ENCODE data around the gene CNTNAP5. TPM values are rescaled to one million over a fixed set of nuclear protein-coding genes. Genes with fewer than 3 reads are reported as not detected.

CNTNAP5 gene
- total and polyA plus RNA-seq, 2 of the 8 experiments (the other 6 are each of a cell fraction or from before 2014, with no cell fraction given): 0.11 to 0.76 TPM

- no peak overlapping the region for H3K4ac ChIP-seq (replicated peaks; ENCODE audit: insufficient read length, low read depth, low read length)
- no peaks in the 10 kb centered on the region for H3K79me1 ChIP-seq (ENCODE audit: low read depth, low read length)
- H3K18ac ChIP-seq (ENCODE audit: extremely low read depth, low read length): no peak overlapping the region
- no peak overlapping the region for H4K5ac ChIP-seq (ENCODE audit: insufficient read length, low read depth, low read length)
- H3K23ac ChIP-seq (ENCODE audit: insufficient read length): no peak overlapping the region
- no peak overlapping the region for H2BK5ac ChIP-seq (ENCODE audit: low read depth, low read length)
- no peaks in the 10 kb centered on the region for H3K36me3 ChIP-seq (ENCODE audit: control insufficient read depth in 2 of 4, insufficient read depth in 4 of 4, low read length in 3 of 4)
- no peaks in the 10 kb centered on the region for H4K20me1 ChIP-seq (replicated peaks in 1 of 2; ENCODE audit: control insufficient read depth in 1 of 2, insufficient read depth in 2 of 2, low read length in 2 of 2)
- H3K79me2 ChIP-seq (ENCODE audit: control insufficient read depth in 1 of 2, insufficient read depth in 2 of 2, low read length in 2 of 2): no peaks in the 10 kb centered on the region
- peaks cover 12% of the 10 kb centered on the region for H3K23me2 ChIP-seq (ENCODE audit: low read depth, low read length)
- H3K4me1 ChIP-seq (replicated peaks in 1 of 4; ENCODE audit: control insufficient read depth in 3 of 4, insufficient read depth in 4 of 4, low read length in 3 of 4): peaks cover 0 to 7% (median 2%) of the 10 kb centered on the region in 4 experiments; a peak in 2 of 7 replicates
- no peak overlapping the region for H2BK120ac ChIP-seq (replicated peaks; ENCODE audit: low read depth, low read length)
- ChIA-PET POLR2A (ENCODE audit: partially characterized antibody) (no interaction called here), CTCF (ENCODE audit: partially characterized antibody) (interaction anchor here (0.8 to 5.0 kb wide), 19 partner anchors 9 to 784 kb away, joined by 3 to 23 read pairs (median 3); no protein-coding TSS in a partner anchor)
- no peak overlapping the region; the same call in 1 of the 2 replicates for H2AFZ ChIP-seq (ENCODE audit: low read length)
- no peak overlapping the region for H2BK20ac ChIP-seq (ENCODE audit: low read length)
- H2BK15ac ChIP-seq (ENCODE audit: low read length): no peak overlapping the region
- WGBS, 2 experiments (ENCODE audit: extremely low coverage in 1 of 2, insufficient coverage in 1 of 2, insufficient read length in 1 of 2, insufficient replicate concordance in 2 of 2, low coverage in 1 of 2, low lambda C conversion rate in 2 of 2, missing lambda C conversion rate in 1 of 2): 66% methylated on average over 14 of the region's 14 CpGs; no CpG with 5 or more reads in 1 of the 2 experiments
- no peak overlapping the region for H3K27ac ChIP-seq (ENCODE audit: low read depth, low read length)
- no peak overlapping the region for H4K91ac ChIP-seq (replicated peaks; ENCODE audit: insufficient read length, low read length)
- H2BK12ac ChIP-seq (ENCODE audit: low read depth, low read length): no peak overlapping the region
- no peak overlapping the region for H2AK5ac ChIP-seq (ENCODE audit: low read depth, low read length)
- peak overlapping the region; percentile 43 to 71 (median 63); a peak in 6 of 8 replicates for H3K4me3 ChIP-seq (ENCODE audit: extremely low read depth in 1 of 4, insufficient read depth in 2 of 4, low read depth in 3 of 4, low read length in 4 of 4)
- H3K14ac ChIP-seq (ENCODE audit: insufficient read length): no peak overlapping the region
- no peaks in the 10 kb centered on the region for H3K9me3 ChIP-seq (ENCODE audit: insufficient read depth in 2 of 2, low read depth in 1 of 2, low read length in 1 of 2)
- peak overlapping the region; percentile 85 to 86 for H3K4me2 ChIP-seq (ENCODE audit: insufficient read depth in 1 of 2, low read depth in 2 of 2, low read length in 2 of 2)
- no peak for DNase-seq (ENCODE audit: low read depth in 1 of 2, low spot score in 2 of 2)
- peaks cover 16 to 34% (median 29%) of the 10 kb centered on the region in 4 experiments for H3K27me3 ChIP-seq (replicated peaks in 1 of 4; ENCODE audit: control insufficient read depth in 3 of 4, extremely low read depth in 1 of 4, insufficient read depth in 3 of 4, low read length in 3 of 4)
- FAIRE-seq: no peak
- no peak overlapping the region for H3K56ac ChIP-seq (replicated peaks; ENCODE audit: insufficient read length, low read depth, low read length)
- no peak overlapping the region for H3K9ac ChIP-seq (replicated peaks in 1 of 4; ENCODE audit: extremely low read depth in 1 of 4, low read depth in 3 of 4, low read length in 3 of 4)
- no peak overlapping the region for H4K8ac ChIP-seq (ENCODE audit: extremely low read depth, insufficient read depth, low read length)
- TF ChIP-seq ATF2 (IDR thresholded peaks at IDR 0.05; ENCODE audit: low read length) (no peak), HDAC6 (IDR thresholded peaks at IDR 0.05; ENCODE audit: low read depth, low read length) (no peak), SP2 (IDR thresholded peaks at IDR 0.05; ENCODE audit: low read length) (no peak), BRCA1 (IDR thresholded peaks at IDR 0.05; ENCODE audit: low read depth, low read length) (no peak), TCF12 (IDR thresholded peaks at IDR 0.05; ENCODE audit: low read depth, low read length) (no peak), POU5F1 (IDR thresholded peaks at IDR 0.05; ENCODE audit: low read depth, low read length) (no peak), CTBP2 (IDR thresholded peaks at IDR 0.05; ENCODE audit: borderline replicate concordance, insufficient read depth, insufficient read length, low read length) (no peak), GTF2F1 (IDR thresholded peaks at IDR 0.05; ENCODE audit: borderline replicate concordance, low read depth, low read length) (no peak), GABPA (IDR thresholded peaks at IDR 0.05; ENCODE audit: borderline replicate concordance, insufficient read depth, low read length) (no peak), HDAC2 (IDR thresholded peaks at IDR 0.05; ENCODE audit: borderline replicate concordance in 1 of 2, low read depth in 2 of 2, low read length in 2 of 2) (no peak), RFX5 (IDR thresholded peaks at IDR 0.05; ENCODE audit: borderline replicate concordance, low read depth, low read length) (no peak), SIX5 (IDR thresholded peaks at IDR 0.05; ENCODE audit: low read depth, low read length) (no peak)
Measured at GRCh38 chr2:124025891-124026434, 876 bp downstream of the CNTNAP5 start.

Measured in H1 (cell line).